Ecto neural progenitor cell (in vitro differentiated cells): ENCODE data around the gene TNFSF11.
"Not testable (repeated sequence)": the region's sequence is repeated elsewhere in the genome, so short reads cannot be mapped to it uniquely, and the experiment has no call there.

Experiments used
- DNase-seq: peaks from one replicate; pipeline ENCODE4 v3.0.0-alpha.2; 2018; ENCODE audit warnings: low spot score

The TNFSF11 gene, protein sequence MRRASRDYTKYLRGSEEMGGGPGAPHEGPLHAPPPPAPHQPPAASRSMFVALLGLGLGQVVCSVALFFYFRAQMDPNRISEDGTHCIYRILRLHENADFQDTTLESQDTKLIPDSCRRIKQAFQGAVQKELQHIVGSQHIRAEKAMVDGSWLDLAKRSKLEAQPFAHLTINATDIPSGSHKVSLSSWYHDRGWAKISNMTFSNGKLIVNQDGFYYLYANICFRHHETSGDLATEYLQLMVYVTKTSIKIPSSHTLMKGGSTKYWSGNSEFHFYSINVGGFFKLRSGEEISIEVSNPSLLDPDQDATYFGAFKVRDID

DNA sequence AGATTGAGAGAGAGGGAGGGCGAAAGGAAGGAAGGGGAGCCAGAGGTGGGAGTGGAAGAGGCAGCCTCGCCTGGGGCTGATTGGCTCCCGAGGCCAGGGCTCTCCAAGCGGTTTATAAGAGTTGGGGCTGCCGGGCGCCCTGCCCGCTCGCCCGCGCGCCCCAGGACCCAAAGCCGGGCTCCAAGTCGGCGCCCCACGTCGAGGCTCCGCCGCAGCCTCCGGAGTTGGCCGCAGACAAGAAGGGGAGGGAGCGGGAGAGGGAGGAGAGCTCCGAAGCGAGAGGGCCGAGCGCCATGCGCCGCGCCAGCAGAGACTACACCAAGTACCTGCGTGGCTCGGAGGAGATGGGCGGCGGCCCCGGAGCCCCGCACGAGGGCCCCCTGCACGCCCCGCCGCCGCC lies at the start of gene TNFSF11:
TSS of gene TNFSF11 (plus strand) at position 142 of the 400 bp plus-strand sequence. CDS start at position 294, 152 bp downstream.
- DNase-seq, result peak; percentile 61

- no peak for DNase-seq
Observed at GRCh38 chr13:42524487-42525034, 49.4 kb upstream of the TNFSF11 start.

- DNase-seq, result no peak
Observed at GRCh38 chr13:42525035-42525504, 48.9 kb upstream of the TNFSF11 start.

GRCh38 chr13:42526276-42526675 lies 47.7 kb upstream of the TNFSF11 start:
- DNase-seq, result no peak

DNA sequence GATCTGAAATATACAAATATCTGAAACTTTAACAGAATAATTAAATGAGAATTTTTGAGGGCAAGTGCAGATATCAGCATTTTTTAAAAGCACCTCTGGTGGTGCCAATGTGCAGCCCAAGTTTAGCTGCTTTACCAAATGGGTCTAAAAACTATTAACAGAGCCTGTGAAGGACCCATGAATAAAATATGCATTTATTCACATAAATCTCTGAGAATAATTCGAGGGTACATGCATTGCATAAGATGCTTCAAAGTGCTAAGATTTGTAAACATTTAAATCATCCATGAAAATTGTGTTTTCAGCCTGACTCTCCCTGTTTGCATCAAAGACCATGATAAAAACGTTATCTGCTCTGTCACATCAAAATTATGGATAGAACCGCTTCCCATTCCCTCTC lies 47.1 kb upstream of the TNFSF11 start:
- no peak for DNase-seq

- no peak for DNase-seq
Observed at GRCh38 chr13:42532561-42533335, 41.2 kb upstream of the TNFSF11 start.

- no peak for DNase-seq
Observed at GRCh38 chr13:42533336-42533591, 40.7 kb upstream of the TNFSF11 start.

- no peak for DNase-seq
Observed at GRCh38 chr13:42534785-42535184, 39.2 kb upstream of the TNFSF11 start.

GRCh38 chr13:42538996-42539395 lies 35.0 kb upstream of the TNFSF11 start:
- DNase-seq, result no peak

- DNase-seq, result no peak
Observed at GRCh38 chr13:42539670-42540069, 34.3 kb upstream of the TNFSF11 start.

GRCh38 chr13:42543215-42543797 lies 30.6 kb upstream of the TNFSF11 start:
- DNase-seq, result no peak

DNA sequence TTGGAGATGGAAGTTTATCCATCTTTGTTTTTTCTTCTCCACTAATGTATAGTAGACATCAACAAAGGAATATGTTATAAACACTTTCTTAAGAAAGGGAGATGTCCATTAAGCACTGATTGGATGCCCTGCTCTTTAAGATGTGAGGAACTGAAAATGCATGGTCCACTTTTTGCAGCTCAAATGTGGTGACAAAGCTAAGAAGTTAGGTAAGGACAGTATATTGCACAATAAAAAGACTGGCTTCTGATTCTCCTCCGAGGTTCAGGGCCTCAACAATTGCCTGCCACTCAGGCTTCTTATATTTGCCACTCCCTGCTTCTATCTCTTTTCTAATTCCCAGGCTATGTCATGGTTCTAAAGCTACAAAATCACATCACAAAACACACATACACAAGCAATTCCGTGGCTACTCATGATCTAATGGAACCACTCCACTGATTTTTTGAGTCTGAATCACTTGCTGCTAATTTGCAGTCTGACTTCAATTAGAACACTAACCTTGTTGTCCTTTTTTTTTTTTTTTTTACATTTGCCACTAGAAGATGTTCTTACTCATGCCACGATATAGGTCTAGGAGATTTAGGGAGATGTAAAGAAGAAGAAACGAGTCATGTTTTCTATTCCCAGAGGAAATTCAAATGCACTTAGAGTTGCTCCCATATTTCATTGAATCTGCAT lies 29.6 kb upstream of the TNFSF11 start:
- DNase-seq, result no peak

- DNase-seq, result no peak
Observed at GRCh38 chr13:42545842-42546241, 28.1 kb upstream of the TNFSF11 start.

GRCh38 chr13:42547612-42548011 lies 26.3 kb upstream of the TNFSF11 start:
- no peak for DNase-seq

DNA sequence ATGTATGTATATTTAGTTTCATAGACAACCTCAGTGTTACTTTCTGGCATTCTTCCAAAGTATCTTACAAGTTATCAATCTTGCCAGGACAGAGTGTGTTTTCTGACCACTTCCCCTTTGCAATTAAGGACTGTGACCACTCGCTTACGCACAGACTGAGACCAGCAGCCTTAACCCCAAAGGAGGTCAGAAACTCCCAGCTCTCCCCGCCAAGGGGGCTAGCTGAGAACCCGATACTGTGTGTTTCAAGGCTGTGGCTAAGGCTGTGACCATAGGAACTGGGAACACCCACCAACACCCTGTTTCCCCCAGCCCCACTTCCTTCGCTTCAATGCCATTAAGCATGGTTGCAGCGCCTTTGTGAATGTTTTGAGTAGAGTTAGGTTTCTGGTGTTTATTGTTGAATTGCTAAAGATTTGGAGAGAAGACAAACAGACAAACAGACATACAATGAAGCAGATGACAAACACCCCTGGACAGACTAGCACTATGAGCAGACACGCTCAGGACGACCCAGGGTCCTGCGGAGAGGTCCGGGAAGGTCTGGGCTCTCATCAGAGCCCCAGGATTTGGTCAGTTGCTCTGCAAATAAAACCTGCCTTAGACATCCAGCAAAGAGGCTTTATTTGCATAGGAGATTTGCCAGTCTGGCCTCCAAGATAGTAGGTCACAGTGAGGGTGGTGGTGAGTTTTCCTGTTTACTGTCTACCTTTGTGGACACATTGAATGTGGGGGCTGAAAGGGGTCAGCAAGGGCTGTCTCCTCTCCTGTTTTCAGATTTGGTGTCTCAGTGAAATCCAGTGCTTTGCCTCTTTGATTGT lies 25.0 kb upstream of the TNFSF11 start:
- DNase-seq, result no peak

DNA sequence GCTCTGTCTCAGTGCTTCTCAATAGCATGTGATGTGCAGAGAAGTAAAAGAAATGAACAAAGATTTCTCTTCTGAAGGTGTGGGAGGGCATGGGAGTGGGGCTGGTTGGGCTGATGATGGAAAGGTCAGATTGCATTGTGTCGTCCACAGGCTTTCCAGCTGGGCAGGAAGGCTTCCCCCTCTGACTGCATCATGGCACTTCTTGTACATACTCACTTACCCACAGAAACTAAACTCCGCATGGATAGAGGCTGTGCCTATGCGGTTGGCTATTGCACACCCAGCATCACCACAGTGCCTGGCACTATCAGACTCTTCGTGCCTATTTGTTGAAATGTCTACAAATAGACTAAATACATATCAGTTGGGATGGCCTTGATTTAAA lies 24.4 kb upstream of the TNFSF11 start:
- DNase-seq, result no peak

- no peak for DNase-seq
Observed at GRCh38 chr13:42551611-42552010, 22.3 kb upstream of the TNFSF11 start.

DNA sequence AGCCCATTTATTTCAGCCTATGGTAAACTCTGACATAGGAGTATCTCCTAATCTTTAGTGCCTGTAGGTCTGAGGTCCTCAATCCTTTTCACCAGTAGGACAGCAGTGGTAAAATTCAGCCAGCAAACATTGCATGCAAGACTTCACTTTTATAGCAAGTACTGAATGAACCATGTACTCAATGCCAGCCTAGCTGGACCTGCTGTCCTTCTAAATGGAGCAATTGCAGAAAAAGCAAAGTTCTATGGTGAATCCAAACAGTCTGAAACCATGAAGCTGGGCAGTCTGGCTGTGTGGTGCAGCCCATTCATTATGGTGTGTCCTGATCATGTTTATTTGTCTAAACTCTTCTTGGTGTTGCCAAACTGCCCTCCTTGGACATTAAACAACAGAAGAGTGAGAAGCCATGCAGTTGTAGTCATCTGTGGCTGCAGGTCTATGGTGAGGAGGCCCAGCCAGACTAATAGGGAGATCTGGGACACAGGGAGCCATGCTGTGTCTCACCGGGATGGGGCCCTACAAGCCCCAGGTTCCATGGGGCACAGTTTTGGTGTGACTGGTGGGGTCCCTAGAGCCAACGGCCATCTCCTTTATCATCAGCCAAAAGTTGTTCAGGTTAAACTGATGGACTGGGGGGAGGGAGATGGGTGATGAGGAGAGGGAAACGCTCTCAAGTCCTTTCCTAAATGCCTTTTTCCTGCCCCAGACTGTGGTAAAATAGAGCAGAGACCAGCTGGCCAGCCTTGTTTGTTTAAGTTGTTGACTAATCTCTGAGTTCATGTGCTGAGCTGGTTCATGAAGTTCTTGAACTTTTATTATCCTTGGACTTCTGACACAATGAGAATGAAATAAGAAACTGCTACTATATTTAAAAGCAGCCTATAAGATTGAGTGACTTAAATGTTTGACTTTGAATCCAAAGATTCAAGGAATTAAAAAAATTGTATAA lies 20.6 kb upstream of the TNFSF11 start:
- no peak for DNase-seq

DNA sequence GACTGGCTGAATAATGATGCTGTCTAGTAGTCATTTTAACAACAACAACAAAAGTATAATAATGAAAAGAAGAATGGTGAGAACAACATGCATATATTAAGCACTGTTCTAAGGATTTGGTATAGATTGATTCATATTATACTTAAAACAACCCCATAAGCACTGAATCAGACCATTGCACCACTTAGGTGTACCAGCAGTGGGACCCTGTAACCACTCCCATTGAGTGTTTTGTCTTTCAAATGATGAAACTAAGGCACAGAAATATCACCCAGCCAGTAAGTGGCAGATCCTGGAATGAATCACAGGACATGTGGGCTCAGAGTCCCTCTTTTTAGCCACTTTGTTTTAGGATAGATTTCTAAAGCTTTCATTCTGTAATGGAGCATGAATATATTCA lies 14.9 kb upstream of the TNFSF11 start:
- DNase-seq, result no peak

DNA sequence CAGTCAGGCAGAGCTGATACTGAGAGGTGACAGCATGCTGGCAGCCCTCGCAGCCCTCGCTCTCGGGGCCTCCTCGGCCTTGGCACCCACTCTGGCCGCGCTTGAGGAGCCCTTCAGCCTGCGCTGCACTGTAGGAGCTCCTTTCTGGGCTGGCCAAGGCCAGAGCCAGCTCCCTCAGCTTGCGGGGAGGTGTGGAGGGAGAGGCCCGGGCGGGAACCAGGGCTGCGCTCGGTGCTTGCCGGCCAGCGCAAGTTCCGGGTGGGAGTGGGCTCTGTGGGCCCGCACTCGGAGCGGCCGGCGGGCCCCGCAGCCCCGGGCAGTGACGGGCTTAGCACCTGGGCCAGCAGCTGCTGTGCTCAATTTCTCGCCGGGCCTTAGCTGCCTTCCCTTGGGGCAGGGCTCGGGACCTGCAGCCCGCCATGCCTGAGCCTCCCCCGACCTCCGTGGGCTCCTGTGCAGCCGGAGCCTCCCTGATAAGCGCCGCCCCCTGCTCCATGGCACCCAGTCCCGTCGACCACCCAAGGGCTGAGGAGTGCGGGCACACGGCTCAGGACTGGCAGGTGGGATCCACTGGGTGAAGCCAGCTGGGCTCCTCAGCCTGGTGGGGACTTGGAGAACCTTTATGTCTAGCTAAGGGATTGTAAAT lies 14.3 kb upstream of the TNFSF11 start:
- DNase-seq, result not testable (repeated sequence)
